Activated B cell treated with CpG ODN at 0.5 μM for 24 hours (primary cell): ENCODE measurements around the gene SUGCT. TPM values are rescaled to one million over a fixed set of nuclear protein-coding genes. Genes with fewer than 3 reads are reported as not detected.

ENCODE experiments used
- ATAC-seq: fragments of 200-7000 bp; cut with Tn5 transposase; one replicate; pipeline ENCODE4 v1.10.0; 2021; ENCODE audit warnings: low read depth, mild to moderate bottlenecking, moderate library complexity
- CTCF ChIA-PET: fragments of 350-600 bp; sonication (Branson Sonifier 250); formaldehyde crosslinking; loops from one replicate; lab custom pipeline; 2021; ENCODE audit warnings: antibody characterized with exemption; lab: Charles Lee
- POLR2A ChIA-PET: fragments of 350-600 bp; sonication (Branson Sonifier 250); formaldehyde crosslinking; loops from one replicate; lab custom pipeline; 2021; ENCODE audit warnings: antibody characterized with exemption; lab: Charles Lee
- DNase-seq: peaks from one replicate; pipeline ENCODE4 v3.0.0; 2022
- H3K27ac Mint-ChIP-seq: one replicate; pipeline ENCODE4 v1.8.0; 2020; ENCODE audit warnings: mixed read lengths
- H3K27me3 Mint-ChIP-seq: one replicate; pipeline ENCODE4 v1.8.0; 2021; ENCODE audit warnings: mixed read lengths
- H3K36me3 Mint-ChIP-seq: one replicate; pipeline ENCODE4 v1.8.0; 2021; ENCODE audit warnings: low read depth, mixed read lengths
- H3K4me1 Mint-ChIP-seq: one replicate; pipeline ENCODE4 v1.8.0; 2021; ENCODE audit warnings: mixed read lengths
- H3K4me3 Mint-ChIP-seq: one replicate; pipeline ENCODE4 v1.8.0; 2020; ENCODE audit warnings: mild to moderate bottlenecking, mixed read lengths
- H3K9me3 Mint-ChIP-seq: one replicate; pipeline ENCODE4 v1.8.0; 2020; ENCODE audit warnings: mixed read lengths
- intact Hi-C: fragments of 100-400 bp; cut with micrococcal nuclease; formaldehyde crosslinking; loops from one replicate; pipeline ENCODE4 v1.15.1; 2024
- total RNA-seq: library from RNA; stranded (reverse); gene quantifications from 2 replicates; pipeline ENCODE4 v1.2.3, GENCODE V29; 2022
- TF ChIP-seq, protein P1 (sequence below): fragments of 200-600 bp; IDR thresholded peaks from one replicate; pipeline ENCODE4 v1.8.0; 2022; ENCODE audit warnings: antibody characterized with exemption, mild to moderate bottlenecking

The SUGCT gene
- total RNA-seq, 1 donor from 2014 or later = 1.3 TPM

- H3K36me3 Mint-ChIP-seq = no peaks in the 10 kb centered on the region
- ChIA-PET CTCF (no interaction called here), POLR2A (no interaction called here)
- peaks cover 1% of the 10 kb centered on the region for H3K4me1 Mint-ChIP-seq
- intact Hi-C loops = no loop called here
- H3K4me3 Mint-ChIP-seq = no peak overlapping the region
- DNase-seq (no peak), ATAC-seq (no peak)
- H3K9me3 Mint-ChIP-seq = no peaks in the 10 kb centered on the region
- no peak overlapping the region for H3K27ac Mint-ChIP-seq
- H3K27me3 Mint-ChIP-seq = peaks cover 2% of the 10 kb centered on the region
- TF ChIP-seq, protein P1, sequence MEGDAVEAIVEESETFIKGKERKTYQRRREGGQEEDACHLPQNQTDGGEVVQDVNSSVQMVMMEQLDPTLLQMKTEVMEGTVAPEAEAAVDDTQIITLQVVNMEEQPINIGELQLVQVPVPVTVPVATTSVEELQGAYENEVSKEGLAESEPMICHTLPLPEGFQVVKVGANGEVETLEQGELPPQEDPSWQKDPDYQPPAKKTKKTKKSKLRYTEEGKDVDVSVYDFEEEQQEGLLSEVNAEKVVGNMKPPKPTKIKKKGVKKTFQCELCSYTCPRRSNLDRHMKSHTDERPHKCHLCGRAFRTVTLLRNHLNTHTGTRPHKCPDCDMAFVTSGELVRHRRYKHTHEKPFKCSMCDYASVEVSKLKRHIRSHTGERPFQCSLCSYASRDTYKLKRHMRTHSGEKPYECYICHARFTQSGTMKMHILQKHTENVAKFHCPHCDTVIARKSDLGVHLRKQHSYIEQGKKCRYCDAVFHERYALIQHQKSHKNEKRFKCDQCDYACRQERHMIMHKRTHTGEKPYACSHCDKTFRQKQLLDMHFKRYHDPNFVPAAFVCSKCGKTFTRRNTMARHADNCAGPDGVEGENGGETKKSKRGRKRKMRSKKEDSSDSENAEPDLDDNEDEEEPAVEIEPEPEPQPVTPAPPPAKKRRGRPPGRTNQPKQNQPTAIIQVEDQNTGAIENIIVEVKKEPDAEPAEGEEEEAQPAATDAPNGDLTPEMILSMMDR = no peak
Measured at GRCh38 chr7:40716052-40716451, 581.2 kb downstream of the SUGCT start.

DNA sequence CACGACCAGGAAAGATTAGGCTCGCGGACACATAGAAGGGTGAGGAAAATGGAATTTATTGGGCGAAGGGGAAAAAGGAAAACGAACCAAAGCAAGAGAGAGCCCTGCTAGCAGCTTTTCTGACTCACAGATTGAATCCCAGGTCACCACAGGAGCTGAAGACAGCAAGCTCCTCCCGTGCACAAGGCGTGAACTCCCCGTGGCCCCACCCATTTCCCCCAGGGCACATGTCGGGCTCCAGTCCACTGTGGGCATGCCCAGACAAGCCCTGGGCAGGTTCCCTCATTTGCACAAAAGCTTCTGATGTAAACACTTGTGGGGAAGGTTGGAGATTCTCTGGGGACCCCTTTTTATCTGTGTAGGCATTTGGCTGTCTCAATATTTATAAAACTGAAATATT, 582.4 kb downstream of the SUGCT start:
- TF ChIP-seq, protein P1 = no peak
- Mint-ChIP-seq H3K36me3 (no peaks in the 10 kb centered on the region), H3K4me3 (no peak overlapping the region), H3K27me3 (peaks cover 2% of the 10 kb centered on the region), H3K27ac (no peak overlapping the region), H3K9me3 (no peaks in the 10 kb centered on the region), H3K4me1 (peaks cover 1% of the 10 kb centered on the region)
- intact Hi-C loops = no loop called here
- CTCF ChIA-PET = no interaction called here
- ATAC-seq = peak; percentile 25
- POLR2A ChIA-PET = no interaction called here
- DNase-seq = no peak

- H3K27ac Mint-ChIP-seq = no peak overlapping the region
- H3K4me1 Mint-ChIP-seq = peaks cover 1% of the 10 kb centered on the region
- ATAC-seq = no peak
- POLR2A ChIA-PET = no interaction called here
- no peaks in the 10 kb centered on the region for H3K9me3 Mint-ChIP-seq
- intact Hi-C loops = no loop called here
- H3K36me3 Mint-ChIP-seq = no peaks in the 10 kb centered on the region
- no peak overlapping the region for H3K4me3 Mint-ChIP-seq
- H3K27me3 Mint-ChIP-seq = no peaks in the 10 kb centered on the region
- TF ChIP-seq, protein P1 = no peak
- CTCF ChIA-PET = no interaction called here
- DNase-seq = no peak
Measured at GRCh38 chr7:40720416-40720815, 585.6 kb downstream of the SUGCT start.

GRCh38 chr7:40721342-40721949, 586.6 kb downstream of the SUGCT start:
- ATAC-seq (no peak), DNase-seq (no peak)
- no peak overlapping the region for H3K27ac Mint-ChIP-seq
- H3K9me3 Mint-ChIP-seq = no peaks in the 10 kb centered on the region
- H3K27me3 Mint-ChIP-seq = no peaks in the 10 kb centered on the region
- TF ChIP-seq, protein P1 = no peak
- H3K36me3 Mint-ChIP-seq = no peaks in the 10 kb centered on the region
- H3K4me3 Mint-ChIP-seq = no peak overlapping the region
- intact Hi-C loops = no loop called here
- CTCF ChIA-PET = no interaction called here
- H3K4me1 Mint-ChIP-seq = peaks cover 1% of the 10 kb centered on the region
- POLR2A ChIA-PET = no interaction called here

DNA sequence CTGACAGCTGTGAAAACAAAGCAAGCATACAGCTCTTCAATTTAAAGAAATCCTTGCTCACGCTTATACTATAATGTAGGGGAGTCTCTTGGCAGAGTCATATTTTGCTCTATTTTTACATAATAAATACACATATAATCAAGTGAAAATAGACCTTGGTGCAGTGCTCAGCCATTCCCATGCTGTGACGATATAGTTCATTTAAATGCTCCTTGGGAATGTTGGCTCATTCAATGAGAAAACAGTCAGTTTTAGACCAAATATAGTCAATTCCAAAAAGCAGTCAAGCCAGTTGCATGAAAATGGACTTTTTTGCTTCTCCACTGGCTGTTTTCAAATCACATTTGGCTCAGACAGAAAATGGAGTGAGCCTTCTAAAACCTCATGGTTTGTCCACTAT, 587.4 kb downstream of the SUGCT start:
- H3K4me1 Mint-ChIP-seq = no peaks in the 10 kb centered on the region
- DNase-seq = no peak
- H3K27ac Mint-ChIP-seq = no peak overlapping the region
- intact Hi-C loops = no loop called here
- POLR2A ChIA-PET = no interaction called here
- H3K27me3 Mint-ChIP-seq = no peaks in the 10 kb centered on the region
- TF ChIP-seq, protein P1 = no peak
- H3K4me3 Mint-ChIP-seq = no peak overlapping the region
- H3K36me3 Mint-ChIP-seq = no peaks in the 10 kb centered on the region
- no peaks in the 10 kb centered on the region for H3K9me3 Mint-ChIP-seq
- ATAC-seq = no peak
- CTCF ChIA-PET = no interaction called here
